ENCODE data around the gene SEMA6D.

The SEMA6D gene

DNA sequence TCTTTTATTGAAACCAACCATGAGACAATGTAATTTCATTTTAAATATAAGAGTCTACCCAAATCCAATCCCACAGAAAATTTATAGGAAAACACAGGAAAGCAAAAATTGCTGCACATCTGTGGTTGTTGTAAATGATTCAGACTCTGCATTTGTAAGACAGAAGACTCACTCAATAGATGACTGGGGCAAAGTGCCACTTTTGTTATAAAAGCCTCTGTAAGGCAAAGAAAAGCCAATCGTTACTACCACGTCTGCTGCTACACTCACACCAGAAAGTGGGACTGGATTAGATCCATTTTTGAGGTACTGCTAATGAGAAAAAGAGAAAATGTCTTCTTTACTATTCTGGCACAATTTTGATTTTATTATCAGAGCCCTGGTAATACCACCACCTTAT, 74.9 kb downstream of the SEMA6D start:
- no peak for DNase-seq

DNA sequence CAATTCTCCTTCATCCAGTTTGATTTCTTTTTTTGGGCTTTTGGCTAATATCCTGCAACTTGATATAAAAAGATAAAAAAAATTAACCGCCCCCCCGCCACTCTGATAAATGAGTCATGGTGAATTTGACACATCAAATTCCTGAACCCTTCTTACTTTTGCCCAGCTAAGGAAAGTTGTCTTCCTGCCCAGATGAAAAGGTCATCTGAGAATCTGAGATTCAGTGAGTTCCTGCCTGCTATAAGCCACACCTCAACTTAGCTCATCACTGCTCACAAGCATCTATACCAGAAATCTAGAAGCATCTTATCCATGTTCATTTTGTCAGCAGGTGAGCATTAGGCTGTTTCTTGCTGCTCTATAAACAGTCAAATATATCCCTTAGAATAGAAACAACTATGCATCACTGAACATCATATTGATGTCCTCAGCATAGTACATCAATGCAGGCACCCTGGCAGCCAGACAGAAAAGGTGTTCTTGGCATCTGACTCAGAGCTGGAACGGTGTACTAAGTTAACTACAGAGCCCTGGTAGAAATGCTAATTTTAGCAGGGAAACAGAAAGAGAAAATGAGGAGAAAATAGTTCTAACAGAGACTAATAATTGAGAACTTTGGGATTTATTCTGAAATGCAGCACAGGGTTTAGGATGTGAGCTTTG, 77.1 kb downstream of the SEMA6D start:
- DNase-seq = no peak

DNA sequence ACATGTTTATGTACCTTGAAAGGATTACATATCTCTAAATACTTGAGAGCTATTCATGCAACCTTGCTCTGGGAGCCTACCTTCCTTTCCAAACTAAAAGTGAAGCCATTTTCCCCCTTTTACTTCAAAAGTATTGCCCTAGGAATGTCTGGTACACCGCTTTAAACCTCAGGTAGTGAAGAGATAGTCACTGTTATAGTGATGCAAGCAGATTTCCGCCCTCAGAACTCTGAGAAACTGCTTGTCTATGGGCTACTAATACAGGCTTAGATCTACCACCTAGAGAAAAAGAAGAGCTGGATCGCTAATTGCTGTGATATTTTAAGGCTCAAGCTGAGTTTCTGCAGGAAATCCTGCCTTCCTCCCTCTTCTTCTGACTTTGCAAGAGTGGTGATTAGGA, 78.6 kb downstream of the SEMA6D start:
- DNase-seq = no peak

DNA sequence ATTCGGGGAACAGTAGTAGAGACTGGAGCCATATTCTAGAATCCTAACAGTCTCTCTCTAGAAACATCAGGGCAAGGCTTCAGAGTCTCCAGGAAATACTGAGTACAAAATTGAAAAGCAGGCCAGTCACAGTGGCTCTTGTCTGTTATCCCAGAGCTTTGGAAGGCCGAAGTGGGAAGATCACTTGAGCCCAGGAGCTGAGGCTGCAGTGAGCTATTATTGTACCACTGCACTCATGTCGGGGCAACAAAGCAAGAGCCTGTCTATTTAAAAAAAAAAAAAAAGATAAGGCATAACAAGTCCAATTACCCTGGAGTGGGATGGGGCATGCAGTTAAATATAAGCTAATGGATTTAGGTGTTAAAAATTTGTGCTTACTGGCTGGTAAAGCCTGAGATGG, 79.0 kb downstream of the SEMA6D start:
- DNase-seq = no peak

DNA sequence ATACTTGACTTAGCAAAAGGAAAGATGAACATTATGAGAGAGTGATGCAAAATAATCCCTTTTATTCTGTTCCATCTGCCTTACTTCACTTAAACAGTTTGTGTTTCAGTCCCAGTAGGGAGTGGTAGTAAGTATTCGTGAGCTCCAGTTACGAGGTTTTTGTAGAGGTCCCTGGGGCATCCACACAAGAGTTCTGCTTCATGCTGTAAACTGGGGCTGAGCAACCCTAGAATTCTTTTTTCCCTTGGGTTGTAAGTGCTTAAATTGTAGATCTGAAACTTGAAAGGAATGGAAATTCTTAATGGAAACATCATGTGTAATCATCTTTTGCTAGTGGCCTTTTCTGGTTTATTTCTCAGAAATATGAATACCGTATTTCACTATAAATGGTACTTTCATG, 79.5 kb downstream of the SEMA6D start:
- DNase-seq = peak; percentile 8

DNA sequence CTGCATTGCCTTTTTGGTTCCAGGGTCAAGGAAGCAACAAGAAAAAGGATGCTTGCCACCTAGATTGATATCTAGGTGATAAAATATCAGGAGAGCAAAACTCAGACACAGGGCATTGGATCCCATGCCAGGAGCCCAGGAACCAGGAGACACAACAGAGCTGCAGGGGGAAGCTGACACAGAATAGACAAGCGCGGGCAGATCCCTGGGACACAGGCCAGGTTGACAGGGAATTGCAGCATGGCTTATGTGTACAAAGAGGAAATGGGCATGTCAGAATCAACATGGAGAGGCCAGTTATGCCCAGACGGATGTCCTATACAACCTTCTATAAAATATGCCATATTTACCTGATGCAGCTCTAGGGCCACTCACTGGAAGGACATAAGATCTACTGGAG, 84.2 kb downstream of the SEMA6D start:
- no peak for DNase-seq

DNA sequence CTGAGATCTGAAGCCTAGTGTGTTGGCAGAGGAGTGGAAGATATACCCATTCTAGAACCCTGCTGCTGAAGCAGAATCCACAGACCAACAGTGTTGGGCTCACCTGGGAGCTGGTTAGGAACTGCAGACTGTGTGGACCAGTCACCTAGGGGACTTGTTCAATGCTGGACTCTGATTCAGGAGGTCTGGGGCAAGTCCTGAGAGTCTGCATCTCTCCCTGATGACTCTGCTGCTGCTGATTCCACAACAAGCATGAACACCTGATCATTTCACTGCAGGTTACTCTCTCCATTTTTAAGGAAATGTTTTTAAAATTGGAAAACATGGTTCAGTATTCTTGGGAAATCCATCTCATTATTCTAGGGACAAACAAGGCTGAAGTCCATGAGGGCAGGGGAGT, 84.9 kb downstream of the SEMA6D start:
- DNase-seq = no peak

DNA sequence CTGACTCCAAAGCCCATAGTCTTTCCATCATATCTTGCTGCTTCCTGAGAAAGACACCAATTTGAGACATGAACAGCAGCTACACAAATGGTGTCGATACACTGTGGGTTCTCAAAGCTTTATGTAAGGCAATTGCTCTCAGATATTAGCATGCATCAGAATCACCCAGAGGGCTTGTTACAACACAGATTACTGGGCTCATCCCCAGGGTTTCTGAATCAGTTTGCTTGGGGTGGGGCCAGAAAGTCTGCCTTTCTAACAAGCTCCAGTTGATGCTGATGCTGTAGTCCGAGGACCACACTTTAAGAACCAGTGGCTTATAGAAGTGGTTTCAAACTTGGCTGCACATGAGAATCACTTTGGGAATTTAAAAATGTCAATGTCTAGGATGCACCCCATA, 86.5 kb downstream of the SEMA6D start:
- DNase-seq = no peak

DNA sequence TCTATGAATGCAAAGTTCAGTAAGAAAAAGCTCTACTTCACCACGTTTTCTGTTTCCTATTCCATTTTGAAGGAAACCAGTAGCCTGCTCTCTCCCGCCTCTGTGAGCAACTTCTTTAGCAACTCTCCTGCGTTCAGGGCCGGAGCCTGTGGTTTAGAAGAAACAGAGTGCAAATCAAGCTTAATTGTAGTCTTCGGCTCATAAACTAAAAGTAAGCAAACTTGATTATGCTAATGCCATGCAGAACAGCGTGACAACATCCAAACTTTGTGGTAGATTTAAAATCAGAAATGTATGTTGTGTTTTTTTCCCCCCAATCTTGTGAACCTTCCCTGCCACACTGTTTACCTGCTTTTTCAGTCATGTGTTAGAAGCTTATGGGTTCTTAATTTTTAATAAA, 87.4 kb downstream of the SEMA6D start:
- no peak for DNase-seq

DNA sequence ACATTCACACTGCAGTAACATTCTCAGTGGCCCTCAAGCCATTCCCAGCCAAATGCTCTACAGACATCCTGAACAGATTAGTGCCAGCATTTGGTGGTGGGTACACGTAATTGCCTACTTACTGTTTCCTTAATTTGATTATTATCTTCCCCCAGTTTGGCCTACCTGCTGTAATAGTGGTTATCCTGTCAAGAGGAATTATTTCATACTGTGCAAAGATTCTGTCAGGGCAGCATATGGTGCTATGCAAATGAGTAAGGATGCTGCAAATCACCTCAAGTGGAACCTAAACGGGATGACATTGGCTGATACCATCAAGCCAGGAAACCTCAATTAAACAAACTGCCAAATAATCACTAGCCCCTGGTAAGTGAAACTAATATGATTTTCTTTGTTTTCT, 88.7 kb downstream of the SEMA6D start:
- no peak for DNase-seq

DNA sequence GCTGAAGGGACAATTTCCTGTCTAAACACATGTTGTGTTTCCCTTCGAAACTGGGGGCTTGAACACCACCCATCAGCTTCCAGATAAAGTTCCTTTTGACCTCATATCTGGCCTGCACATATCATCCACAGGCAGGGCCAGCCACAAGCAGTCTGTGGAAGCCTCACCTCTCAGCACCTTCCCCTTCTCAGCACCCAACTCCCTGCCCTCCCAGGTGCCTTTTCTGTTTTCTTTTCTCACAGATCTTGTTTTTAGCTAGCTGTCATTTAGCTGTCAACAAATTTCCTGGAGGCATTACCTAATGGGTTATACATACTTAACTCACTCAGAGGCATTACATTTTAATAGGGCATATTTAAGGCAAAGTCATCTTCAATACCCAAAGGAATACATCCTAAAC, 93.9 kb downstream of the SEMA6D start:
- no peak for DNase-seq

DNA sequence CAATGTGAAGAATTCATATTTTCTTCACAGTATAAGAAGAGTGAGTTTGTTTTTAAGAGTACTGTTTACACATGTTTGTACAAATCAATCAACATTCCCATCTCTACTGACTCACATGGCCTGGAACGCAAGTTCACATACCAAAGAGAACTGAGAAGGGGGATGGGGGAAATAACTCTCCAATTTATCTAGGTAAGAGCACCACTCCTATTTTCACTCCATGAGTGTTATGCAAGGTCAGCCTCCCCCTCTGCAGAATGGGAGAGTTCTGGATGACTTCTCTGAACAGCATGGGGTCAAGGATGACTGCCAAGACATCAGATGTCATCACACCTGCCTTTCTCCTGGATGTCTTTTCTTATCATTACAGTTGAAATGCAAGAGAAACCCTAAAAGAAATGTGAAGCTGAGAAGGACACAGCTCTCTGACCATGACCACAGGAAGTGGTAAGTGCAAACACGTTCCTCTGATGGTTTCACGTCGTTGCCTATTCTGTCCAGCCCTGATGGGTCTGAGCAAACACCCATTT, 95.2 kb downstream of the SEMA6D start:
- DNase-seq = no peak

DNA sequence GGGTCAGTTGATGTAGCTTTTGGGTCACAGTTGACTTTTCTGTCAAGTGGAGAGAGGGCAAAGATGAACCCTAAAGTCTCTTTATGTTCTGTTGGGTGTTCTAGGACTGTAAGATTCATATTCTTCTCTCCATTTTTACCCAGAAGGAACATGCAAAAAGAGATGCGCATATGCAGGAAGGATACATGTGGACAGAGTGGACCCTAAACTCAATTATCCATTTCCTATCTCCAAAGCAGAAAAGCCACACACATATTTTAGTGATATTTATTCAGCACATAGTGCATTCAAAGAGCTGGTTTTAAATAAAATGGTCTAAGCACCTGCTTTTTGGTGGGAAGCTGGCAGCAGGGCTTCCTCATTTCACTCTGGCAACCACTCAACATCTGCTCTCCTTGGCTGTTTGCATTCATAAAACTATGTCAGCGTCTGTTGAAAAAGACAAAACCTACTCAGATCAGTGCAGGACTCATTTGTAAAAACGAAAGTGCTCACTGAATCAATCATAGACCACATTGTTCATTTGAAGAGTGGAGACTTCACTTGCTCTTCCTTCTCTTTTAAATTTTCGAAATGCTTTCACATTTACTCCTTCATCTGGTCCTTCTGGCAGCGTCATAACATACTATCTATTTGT, 96.6 kb downstream of the SEMA6D start:
- no peak for DNase-seq

DNA sequence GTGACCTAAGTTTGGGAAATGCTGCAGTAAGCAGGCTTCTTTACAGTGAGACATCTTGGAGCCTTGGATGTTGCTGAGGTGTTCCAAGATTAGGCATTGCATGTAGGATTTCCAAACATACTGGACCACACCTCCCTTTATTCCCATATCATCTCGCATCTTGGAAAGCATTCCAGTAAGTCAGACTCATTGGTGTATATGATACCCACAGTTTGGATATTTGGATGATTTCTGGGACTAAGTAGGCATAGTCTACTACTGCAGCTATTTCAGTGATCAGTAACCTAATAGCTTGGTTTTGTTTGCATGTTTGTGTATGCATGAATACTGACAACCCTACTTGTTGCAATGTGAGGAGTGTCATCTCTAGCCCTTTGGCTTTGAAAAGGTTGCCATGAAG, 97.3 kb downstream of the SEMA6D start:
- no peak for DNase-seq

DNA sequence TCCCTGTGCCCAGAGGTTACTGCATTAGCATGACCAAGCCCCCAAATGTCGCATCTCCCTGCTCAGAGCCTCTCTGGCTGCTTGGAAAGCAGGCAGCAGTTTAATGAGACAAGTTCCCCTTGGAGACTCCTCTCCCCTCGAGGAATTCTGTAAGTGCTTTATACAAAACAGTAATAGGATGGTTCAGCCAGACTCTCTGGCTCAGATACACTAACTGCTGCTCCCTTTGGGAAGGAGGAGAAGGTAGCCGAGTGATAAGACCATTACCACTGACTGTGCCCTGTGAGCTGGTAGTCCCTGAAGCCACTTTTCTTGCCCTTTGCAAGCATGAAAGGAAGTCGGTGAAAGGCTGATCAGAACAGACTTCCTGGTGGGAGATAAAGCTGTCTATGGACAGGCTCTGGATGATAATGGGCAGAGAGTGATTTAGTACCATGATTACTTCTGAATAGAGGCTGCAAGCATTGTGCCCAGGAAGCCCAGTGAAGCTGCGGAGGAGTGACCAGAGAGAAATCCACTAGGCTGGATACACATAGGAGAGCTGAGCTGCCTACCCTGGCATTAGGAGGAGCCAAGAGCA, 100.8 kb downstream of the SEMA6D start:
- DNase-seq = no peak

DNA sequence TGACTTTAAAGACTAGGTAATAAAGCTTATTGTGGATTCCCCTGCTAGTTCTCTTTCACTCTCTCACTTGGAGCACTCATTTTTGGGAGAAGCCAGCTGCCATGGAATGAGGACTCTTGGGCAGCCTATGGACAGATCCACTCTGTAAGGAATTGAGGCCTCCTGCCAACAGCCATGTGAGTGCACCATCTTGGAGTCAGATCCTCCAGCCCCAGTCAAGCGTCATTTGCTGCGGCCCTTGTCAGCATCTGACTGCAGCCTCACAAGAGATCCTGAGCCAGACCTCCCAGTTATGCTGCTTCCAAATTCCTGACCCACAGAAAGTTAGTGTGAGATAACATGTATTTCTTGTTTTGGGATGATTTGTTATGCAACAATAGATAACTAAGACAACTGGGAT, 101.9 kb downstream of the SEMA6D start:
- DNase-seq = no peak

DNA sequence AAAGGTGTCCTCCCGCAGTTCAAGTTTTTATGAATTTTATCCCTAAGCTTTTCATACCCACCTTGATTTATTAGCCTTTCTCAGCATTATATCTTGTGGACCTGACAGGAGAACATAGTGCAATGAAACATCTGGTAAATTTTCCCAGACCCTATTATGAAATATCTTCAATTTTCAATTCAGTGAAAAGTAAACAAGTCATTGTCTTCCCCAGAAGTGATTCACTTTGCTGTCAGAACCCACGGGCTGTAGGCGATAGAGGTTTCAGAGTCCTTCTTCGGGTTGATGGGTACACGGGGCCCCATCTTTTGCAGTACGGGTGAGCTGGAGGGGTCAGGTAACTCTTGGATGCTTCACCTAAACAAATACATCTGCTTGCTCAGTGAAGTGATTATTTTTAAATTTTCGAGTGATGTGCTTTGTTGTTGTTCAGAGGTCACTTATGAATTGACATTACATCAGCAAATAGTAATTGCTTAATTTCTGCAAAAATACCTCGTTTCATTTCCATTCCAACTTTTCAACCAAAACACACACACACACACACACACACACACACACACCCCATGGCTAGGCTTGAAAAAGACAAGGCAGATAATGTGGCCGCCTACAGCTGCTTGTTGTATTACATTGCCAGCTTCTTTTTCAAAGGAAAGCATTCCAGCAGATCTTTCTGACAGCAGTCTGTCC, 102.9 kb downstream of the SEMA6D start:
- no peak for DNase-seq

DNA sequence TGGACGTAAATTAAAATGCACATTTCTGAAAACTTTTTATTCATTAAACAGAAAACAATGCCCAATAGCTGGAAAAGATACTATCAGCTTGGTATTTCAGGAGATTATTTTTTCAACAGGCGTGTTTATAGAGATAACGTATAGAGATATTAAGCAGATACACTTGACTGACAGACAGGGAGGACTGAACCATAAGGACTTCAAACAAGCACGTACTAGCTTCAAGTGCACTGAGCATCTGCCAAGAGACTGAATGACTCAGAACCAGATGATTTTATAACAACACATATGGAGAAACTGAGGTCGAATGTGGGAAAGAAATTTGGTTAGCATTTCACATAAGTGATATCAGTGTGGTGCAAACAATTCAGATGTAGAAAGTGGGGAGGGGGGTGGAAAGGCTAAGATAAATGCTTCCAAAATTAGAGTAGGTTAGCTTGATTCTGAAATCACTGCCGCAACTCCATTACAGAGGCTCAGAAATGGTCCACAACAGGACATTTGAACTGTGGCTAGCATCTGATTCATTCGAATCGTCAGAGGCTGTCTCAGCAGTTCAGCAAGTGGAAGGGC, 103.5 kb downstream of the SEMA6D start:
- DNase-seq = peak; percentile 7

DNA sequence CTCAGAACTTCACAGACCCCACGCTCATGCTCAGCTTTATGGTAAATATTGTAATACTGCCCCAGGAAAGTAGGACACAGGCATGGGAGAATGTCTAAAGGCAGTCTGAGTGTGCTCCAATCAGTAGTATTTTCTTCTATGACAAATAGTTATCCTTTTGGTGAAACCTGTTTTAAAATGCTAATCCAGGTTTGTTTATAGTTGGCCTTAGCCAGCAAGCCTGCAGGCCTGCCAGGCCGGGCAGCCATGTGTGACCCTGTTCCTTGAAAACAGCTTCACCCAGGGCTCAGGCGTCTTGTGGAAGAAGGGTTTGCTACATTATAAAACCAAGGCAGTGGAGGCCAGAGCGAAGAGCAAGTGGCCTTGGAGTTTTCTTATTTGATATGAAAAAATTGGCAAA, 104.7 kb downstream of the SEMA6D start:
- no peak for DNase-seq
